Ovary (tissue), 9 donors: ENCODE data around the gene CTBP1. TPM values are rescaled to one million over a fixed set of nuclear protein-coding genes. Genes with fewer than 3 reads are reported as not detected.

Experiments
- DNase-seq, 5 donors: peaks; one replicate each; pipeline ENCODE4 v3.0.0-alpha.2; 2019 to 2020
- H3K27ac ChIP-seq, 2 donors: fragments of 200-600 bp; one replicate each; pipeline versions ENCODE4 v1.5.1 to v1.8.0; 2019 to 2022
- H3K27me3 ChIP-seq: fragments of 200-600 bp; one replicate; pipeline ENCODE4 v1.8.0; 2022
- H3K36me3 ChIP-seq: fragments of 200-600 bp; sonication (generic); one replicate; pipeline ENCODE4 v1.5.1; 2019
- H3K4me1 ChIP-seq: one replicate; pipeline ENCODE4 v1.8.1; 2013; ENCODE audit warnings: mild to moderate bottlenecking, moderate library complexity; ENCODE audit not compliant: insufficient read depth
- H3K4me3 ChIP-seq: fragments of 200-600 bp; sonication (generic); one replicate; pipeline ENCODE4 v1.5.1; 2017
- H3K9me3 ChIP-seq, 2 donors: fragments of 200-600 bp in 1 of 2; sonication (generic) in 1 of 2; one replicate each; pipeline versions ENCODE4 v1.5.1 to v1.8.1; 2013 to 2019; ENCODE audit warnings: mild to moderate bottlenecking in 1 of 2, moderate library complexity in 1 of 2
- EP300 ChIP-seq: sonication (generic); formaldehyde crosslinking; IDR thresholded peaks from one replicate; pipeline ENCODE4 v1.6.1; 2017; ENCODE audit warnings: antibody characterized with exemption
- POLR2A ChIP-seq: fragments of 450-650 bp; IDR thresholded peaks from one replicate; pipeline ENCODE4 v1.6.1; 2017; ENCODE audit warnings: antibody characterized with exemption, mild to moderate bottlenecking, moderate library complexity
- WGBS, 3 donors: extraction: QIAGEN DNeasy Blood & Tissue Kit in 1 of 3; methylation state at CpG; one replicate each; pipeline versions ENCODE4 v1.1.5 to v1.1.7; 2013 to 2017; 5-methylcytosine and 5-hydroxymethylcytosine counted together
- intact Hi-C, 4 donors: fragments of 100-400 bp; cut with DNase I; formaldehyde crosslinking; loops; one replicate each; pipeline versions ENCODE4 v1.11.0 to v1.15.1; 2022 to 2023
- polyA plus RNA-seq, 2 donors: library from polyadenylated mRNA; stranded (reverse); fragments of 200-250 nt in 1 of 2; fragments of 350-450 nt in 1 of 2; fragmentation: Illumina TruSeq in 1 of 2; extraction: RNeasy Lipid Tissue Mini Kit (QIAGEN cat#74804) in 1 of 2; gene quantifications; one replicate each; pipeline ENCODE4 v1.2.3, GENCODE V29; 2013 to 2014
- total RNA-seq, 7 donors: library from RNA; depleted of rRNA in 2 of 7; stranded (reverse); fragments of >200 nt in 2 of 7; fragmentation: NEBNext Ultra II Directional in 3 of 7; extraction: Animal tissue kit (Norgen Biotek cat#: 25700) in 3 of 7; gene quantifications; one replicate each; pipeline versions ENCODE4 v1.1.0 to v1.2.4, GENCODE V29; 2016 to 2023
- TF ChIP-seq, protein P1 (sequence below), 3 donors: fragments of 450-650 bp in 2 of 3; fragments of 200-600 bp in 1 of 3; IDR thresholded peaks; one replicate each; pipeline versions ENCODE4 v1.5.1 to v1.8.0; 2016 to 2022; ENCODE audit warnings: antibody characterized with exemption in 3 of 3, mild to moderate bottlenecking in 1 of 3
- donor health status: DM: no; HTN: no; CAD: no; lungs with moderate emphysema.
- donor health status: DM: no; HTN: no; CAD: no.
- donor health status: Bipolar disorder and iron deficiency.
- donor health status: DM: yes; HTN: yes; CAD: no.
- donor health status: DM: no; HTN: no; CAD: no.
- donor health status: DM: yes; HTN: yes; CAD: no.

CTBP1 gene
- total and polyA plus RNA-seq, 9 donors: 45.7 to 231 (median 141) TPM

DNA sequence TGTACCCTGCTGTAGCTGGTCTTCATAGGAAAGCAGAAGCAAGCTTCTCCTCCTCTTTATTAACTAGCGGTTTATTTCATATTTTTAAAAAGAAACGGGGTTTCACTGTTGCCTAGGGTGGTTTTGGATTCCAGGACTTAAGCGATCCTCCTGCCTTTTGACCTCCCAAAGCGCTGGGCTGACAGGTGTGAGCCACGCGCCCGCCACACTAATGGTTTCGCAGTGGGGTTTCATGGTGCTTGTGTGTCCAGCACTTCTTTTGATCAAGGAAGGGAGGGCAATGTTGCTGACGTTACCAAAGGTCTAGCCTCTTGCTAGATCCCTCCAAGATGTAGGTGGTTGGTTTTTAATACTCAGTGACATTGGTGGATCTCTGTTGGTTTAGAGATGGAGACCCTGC is 42.2 kb upstream of the CTBP1 start:
- TF ChIP-seq EP300 (no peak), POLR2A (no peak)
- TF ChIP-seq, protein P1, sequence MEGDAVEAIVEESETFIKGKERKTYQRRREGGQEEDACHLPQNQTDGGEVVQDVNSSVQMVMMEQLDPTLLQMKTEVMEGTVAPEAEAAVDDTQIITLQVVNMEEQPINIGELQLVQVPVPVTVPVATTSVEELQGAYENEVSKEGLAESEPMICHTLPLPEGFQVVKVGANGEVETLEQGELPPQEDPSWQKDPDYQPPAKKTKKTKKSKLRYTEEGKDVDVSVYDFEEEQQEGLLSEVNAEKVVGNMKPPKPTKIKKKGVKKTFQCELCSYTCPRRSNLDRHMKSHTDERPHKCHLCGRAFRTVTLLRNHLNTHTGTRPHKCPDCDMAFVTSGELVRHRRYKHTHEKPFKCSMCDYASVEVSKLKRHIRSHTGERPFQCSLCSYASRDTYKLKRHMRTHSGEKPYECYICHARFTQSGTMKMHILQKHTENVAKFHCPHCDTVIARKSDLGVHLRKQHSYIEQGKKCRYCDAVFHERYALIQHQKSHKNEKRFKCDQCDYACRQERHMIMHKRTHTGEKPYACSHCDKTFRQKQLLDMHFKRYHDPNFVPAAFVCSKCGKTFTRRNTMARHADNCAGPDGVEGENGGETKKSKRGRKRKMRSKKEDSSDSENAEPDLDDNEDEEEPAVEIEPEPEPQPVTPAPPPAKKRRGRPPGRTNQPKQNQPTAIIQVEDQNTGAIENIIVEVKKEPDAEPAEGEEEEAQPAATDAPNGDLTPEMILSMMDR (IDR thresholded peaks at IDR 0.05): no peak
- Histone ChIP-seq H3K4me3 (peak overlapping the region; percentile 97), H3K36me3 (no peaks in the 10 kb centered on the region), H3K4me1 (peaks cover 27% of the 10 kb centered on the region), H3K9me3 (no peaks in the 10 kb centered on the region), H3K27ac (peak overlapping the region in 1 of 2 donors; percentile 77), H3K27me3 (no peaks in the 10 kb centered on the region)
- no peak for DNase-seq
- 51 to 56% (median 55%) methylated on average over 9 of the region's 9 CpGs for WGBS, 3 donors
- intact Hi-C loops: no loop called here

DNA sequence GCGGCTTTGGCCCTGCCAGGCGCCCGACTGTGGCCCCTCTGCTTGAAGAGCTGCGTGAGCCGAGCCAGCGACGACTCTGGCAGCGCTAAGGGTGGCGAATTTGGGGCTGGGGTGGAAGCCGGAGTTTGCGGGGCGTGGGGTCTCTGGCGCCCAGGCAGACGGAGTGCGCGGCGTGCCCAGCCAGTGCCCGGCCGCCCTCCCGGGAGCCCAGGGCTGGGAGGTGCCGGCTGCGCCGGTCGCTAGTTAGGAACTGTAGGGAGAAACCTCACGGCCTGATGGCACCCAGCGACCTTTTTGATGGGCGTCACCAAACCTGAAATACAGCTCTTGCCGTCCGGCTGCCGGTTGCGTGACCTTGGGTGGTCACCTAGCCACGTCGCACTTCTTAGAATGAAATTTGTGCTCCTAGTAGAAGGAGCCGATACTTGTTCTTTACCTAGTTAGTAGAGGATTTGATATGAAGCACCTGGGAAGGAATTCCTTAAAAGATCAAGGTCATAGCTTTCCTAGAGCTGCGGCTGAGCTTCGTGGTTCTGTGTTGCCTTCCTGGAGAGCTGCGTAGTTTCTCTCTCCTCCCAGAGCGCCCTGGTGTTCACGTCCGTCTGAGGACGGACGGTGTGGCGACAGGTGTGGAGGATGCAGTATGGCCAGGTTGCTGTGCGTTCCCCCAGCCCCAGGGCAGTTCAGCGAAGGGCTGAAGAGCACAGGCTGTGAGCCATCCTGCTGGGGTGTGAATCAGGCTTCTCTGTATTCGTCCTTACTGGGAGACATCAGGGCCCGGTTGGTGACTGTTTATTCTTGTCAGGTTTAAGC is 41.4 kb upstream of the CTBP1 start:
- no peaks in the 10 kb centered on the region for H3K27me3 ChIP-seq
- WGBS, 3 donors: 0 to 1% (median 1%) methylated on average over 22 to 47 of the region's 47 CpGs
- H3K4me1 ChIP-seq: peaks cover 26% of the 10 kb centered on the region
- TF ChIP-seq, protein P1 (IDR thresholded peaks at IDR 0.05): no peak
- no peak for TF ChIP-seq POLR2A
- TF ChIP-seq EP300: no peak
- DNase-seq: no peak
- H3K9me3 ChIP-seq: no peaks in the 10 kb centered on the region
- H3K27ac ChIP-seq: peak overlapping the region; percentile 61 to 77
- H3K36me3 ChIP-seq: no peaks in the 10 kb centered on the region
- H3K4me3 ChIP-seq: peak overlapping the region; percentile 97
- intact Hi-C loops: no loop called here

DNA sequence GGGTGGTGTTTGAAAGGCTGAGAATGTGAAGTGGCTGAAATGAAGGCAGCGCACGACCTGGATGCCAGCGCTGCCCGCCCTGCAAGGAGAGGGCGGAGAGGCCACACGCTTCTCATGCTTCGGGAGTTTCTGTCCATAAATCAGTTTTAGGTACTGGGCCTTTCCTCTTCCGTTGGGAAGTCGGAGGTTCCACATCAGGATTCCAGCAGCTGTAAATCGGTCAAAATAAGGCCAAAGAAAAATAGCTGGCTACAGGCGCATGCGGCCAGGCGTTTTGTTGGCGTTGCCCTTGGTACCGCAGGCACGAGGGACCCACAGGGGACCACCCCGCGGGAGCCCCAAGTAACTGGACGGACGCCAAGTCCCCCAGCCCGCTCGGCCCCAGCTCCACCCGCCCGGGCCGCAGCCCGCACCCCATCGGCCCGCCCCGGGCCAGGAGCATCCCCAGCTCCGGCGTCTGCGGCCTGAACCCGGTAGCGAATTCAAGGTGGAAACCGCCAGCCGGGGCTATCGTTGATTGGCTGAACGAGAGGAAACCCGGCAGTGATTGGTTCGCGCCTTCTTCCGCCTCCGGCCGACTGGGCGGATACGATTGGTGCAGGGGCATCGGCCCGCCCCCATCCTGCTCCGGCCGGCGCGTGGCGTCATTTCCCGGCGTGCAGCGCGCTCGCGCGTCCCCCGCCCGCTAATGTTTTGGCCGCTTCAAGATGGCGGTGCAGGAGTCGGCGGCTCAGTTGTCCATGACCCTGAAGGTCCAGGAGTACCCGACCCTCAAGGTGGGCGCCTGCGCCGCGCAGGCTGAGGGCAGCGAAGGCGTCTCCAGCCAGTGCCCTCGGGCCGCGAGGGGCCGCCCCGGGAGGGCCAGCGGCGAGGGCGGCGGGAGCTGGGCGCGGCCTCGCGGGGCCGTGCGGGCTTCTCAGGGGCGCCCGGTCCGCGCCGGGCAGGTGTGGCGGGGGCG is 40.6 kb upstream of the CTBP1 start, which contains the start of gene MAEA:
TSS of gene MAEA (plus strand) at position 685 of the 958 bp plus-strand sequence. CDS start at position 708, 23 bp downstream.
- TF ChIP-seq, protein P1 (IDR thresholded peaks at IDR 0.05): no peak
- peak; percentile 56 for TF ChIP-seq POLR2A
- no peak for TF ChIP-seq EP300
- H3K4me1 ChIP-seq: peaks cover 19% of the 10 kb centered on the region
- intact Hi-C loops: loop anchor here in 1 of 4 donors (1.0 to 5.0 kb wide), 2 partner anchors 41 to 58 kb away; partner anchors contain the start of gene UVSSA
- H3K9me3 ChIP-seq: no peaks in the 10 kb centered on the region
- peak within 1 kb of the TSS; percentile 97 for H3K4me3 ChIP-seq
- H3K36me3 ChIP-seq: no peaks in the 10 kb centered on the region
- 1% methylated on average over 77 to 95 of the region's 95 CpGs for WGBS, 3 donors
- H3K27ac ChIP-seq: peak within 1 kb of the TSS; percentile 61 to 77
- DNase-seq: peak; percentile 94 to 98 (median 96)
- no peaks in the 10 kb centered on the region for H3K27me3 ChIP-seq

DNA sequence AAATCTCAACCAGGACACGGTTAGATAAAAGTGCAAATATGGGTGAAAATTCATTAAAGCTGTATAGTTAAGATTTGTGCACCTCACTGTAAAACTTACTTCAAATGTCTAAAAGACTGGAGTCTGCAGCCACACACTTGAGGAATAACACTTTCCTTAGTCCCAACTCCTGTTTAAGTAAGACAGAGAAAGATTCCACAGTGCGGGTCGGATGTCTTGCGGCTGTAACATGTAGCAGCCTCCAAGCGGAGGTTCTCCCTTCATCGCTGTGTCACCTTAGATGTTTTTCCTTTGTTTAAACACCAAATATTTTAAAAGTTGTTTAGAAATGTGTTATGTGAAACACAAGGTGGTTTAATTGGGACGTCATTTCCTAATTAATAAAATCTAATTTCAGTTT is 39.9 kb upstream of the CTBP1 start:
- Histone ChIP-seq H3K36me3 (no peaks in the 10 kb centered on the region), H3K27me3 (no peaks in the 10 kb centered on the region), H3K4me1 (peaks cover 13% of the 10 kb centered on the region), H3K27ac (no peak overlapping the region), H3K4me3 (no peak overlapping the region), H3K9me3 (no peaks in the 10 kb centered on the region)
- WGBS, 3 donors: 42 to 49% (median 44%) methylated on average over 7 of the region's 7 CpGs
- DNase-seq: no peak
- intact Hi-C loops: loop anchor here in 1 of 4 donors (1.0 to 5.0 kb wide), 2 partner anchors 40 to 59 kb away; partner anchors contain the start of gene UVSSA
- TF ChIP-seq EP300 (no peak), POLR2A (no peak)
- TF ChIP-seq, protein P1 (IDR thresholded peaks at IDR 0.05): no peak
